ENCODE results near the gene DYNLRB1.

DNA sequence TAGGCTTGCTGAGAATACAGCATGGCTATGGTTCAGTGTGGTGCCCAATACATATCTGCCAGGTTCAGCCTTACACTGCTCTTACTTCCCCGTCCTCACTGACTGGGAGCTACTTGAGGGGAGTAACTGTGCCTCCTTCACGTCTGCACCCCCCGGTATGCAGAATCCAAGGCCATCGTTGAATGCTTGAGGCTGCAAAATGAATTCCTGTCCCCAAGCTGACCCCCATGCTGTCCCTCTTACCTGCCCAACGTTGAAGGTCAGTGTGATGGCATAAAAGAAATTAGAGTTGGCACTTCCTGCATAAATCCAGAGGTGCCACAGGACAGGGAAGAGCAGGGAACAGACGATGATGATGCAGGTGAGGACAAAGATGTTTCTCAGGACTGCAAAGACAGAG lies 58.6 kb downstream of the DYNLRB1 start:
- TF ChIP-seq POLR2A (IDR thresholded peaks at IDR 0.05) = no peak
- TF ChIP-seq, protein P1, sequence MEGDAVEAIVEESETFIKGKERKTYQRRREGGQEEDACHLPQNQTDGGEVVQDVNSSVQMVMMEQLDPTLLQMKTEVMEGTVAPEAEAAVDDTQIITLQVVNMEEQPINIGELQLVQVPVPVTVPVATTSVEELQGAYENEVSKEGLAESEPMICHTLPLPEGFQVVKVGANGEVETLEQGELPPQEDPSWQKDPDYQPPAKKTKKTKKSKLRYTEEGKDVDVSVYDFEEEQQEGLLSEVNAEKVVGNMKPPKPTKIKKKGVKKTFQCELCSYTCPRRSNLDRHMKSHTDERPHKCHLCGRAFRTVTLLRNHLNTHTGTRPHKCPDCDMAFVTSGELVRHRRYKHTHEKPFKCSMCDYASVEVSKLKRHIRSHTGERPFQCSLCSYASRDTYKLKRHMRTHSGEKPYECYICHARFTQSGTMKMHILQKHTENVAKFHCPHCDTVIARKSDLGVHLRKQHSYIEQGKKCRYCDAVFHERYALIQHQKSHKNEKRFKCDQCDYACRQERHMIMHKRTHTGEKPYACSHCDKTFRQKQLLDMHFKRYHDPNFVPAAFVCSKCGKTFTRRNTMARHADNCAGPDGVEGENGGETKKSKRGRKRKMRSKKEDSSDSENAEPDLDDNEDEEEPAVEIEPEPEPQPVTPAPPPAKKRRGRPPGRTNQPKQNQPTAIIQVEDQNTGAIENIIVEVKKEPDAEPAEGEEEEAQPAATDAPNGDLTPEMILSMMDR (IDR thresholded peaks at IDR 0.05) = no peak
- no peak for TF ChIP-seq EP300 (IDR thresholded peaks at IDR 0.05)

Measured in ovary (tissue), 3 donors.